Esophagus squamous epithelium (tissue), 4 donors: ENCODE data around the gene NFATC4.

ENCODE experiments used
- CTCF ChIP-seq, 6 experiments: fragments of 450-650 bp in 4 of 6; fragments of 200-600 bp in 2 of 6; sonication (generic) in 2 of 6; IDR thresholded peaks; one replicate each; pipeline ENCODE4 v1.5.1; 2016 to 2019; ENCODE audit warnings: antibody characterized with exemption in 6 of 6, mild to moderate bottlenecking in 4 of 6, moderate library complexity in 4 of 6
- POLR2A ChIP-seq, 4 donors: fragments of 450-650 bp; IDR thresholded peaks; one replicate each; pipeline ENCODE4 v1.6.1; 2017; ENCODE audit warnings: antibody characterized with exemption in 4 of 4, mild to moderate bottlenecking in 4 of 4, moderate library complexity in 3 of 4

- TF ChIP-seq CTCF (IDR thresholded peaks at IDR 0.05) (no peak), POLR2A (IDR thresholded peaks at IDR 0.05) (no peak)
Measured at GRCh38 chr14:24382064-24382371, 14.0 kb downstream of the NFATC4 start.
